ENCODE data around the gene SPATC1L.
A peak's percentile ranks its signal among the peaks of the same experiment; 100 is the strongest.

GRCh38 chr21:46184625-46185555 lies 631 bp upstream of the SPATC1L start:
- TF ChIP-seq, protein P1, sequence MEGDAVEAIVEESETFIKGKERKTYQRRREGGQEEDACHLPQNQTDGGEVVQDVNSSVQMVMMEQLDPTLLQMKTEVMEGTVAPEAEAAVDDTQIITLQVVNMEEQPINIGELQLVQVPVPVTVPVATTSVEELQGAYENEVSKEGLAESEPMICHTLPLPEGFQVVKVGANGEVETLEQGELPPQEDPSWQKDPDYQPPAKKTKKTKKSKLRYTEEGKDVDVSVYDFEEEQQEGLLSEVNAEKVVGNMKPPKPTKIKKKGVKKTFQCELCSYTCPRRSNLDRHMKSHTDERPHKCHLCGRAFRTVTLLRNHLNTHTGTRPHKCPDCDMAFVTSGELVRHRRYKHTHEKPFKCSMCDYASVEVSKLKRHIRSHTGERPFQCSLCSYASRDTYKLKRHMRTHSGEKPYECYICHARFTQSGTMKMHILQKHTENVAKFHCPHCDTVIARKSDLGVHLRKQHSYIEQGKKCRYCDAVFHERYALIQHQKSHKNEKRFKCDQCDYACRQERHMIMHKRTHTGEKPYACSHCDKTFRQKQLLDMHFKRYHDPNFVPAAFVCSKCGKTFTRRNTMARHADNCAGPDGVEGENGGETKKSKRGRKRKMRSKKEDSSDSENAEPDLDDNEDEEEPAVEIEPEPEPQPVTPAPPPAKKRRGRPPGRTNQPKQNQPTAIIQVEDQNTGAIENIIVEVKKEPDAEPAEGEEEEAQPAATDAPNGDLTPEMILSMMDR (IDR thresholded peaks at IDR 0.05) = no peak
- TF ChIP-seq POLR2A (IDR thresholded peaks at IDR 0.05) = peak in 2 of 3 donors; percentile 14 to 25
